Keratinocyte (primary cell): ENCODE data around the gene BRD3OS. TPM values are rescaled to one million over a fixed set of nuclear protein-coding genes. Genes with fewer than 3 reads are reported as not detected.
"Not testable (repeated sequence)": the region's sequence is repeated elsewhere in the genome, so short reads cannot be mapped to it uniquely, and the experiment has no call there.

Experiments used
- DNase-seq: peaks from one replicate; pipeline ENCODE4 v3.0.0-alpha.2; 2011; ENCODE audit warnings: low read depth, missing footprints, low spot score
- FAIRE-seq: peaks from 2 replicates; lab custom pipeline; 2011; peaks lifted over from hg19 to GRCh38; lab: Jason Lieb, UNC
- H2AFZ ChIP-seq: 2 replicates; pipeline ENCODE4 v1.6.0; 2012; ENCODE audit warnings: low read length, control low read depth, inconsistent platforms; ENCODE audit not compliant: control insufficient read depth
- H3K27ac ChIP-seq: 2 replicates; pipeline ENCODE4 v1.5.1; 2011; ENCODE audit warnings: low read length; ENCODE audit not compliant: control insufficient read depth, insufficient read depth
- H3K27me3 ChIP-seq: 3 replicates; pipeline ENCODE4 v1.6.0; 2011; ENCODE audit warnings: low read length; ENCODE audit not compliant: control insufficient read depth, insufficient read depth; ENCODE audit errors: extremely low read depth
- H3K36me3 ChIP-seq, 2 experiments: 2 replicates in 1 of 2; 3 replicates in 1 of 2; pipeline ENCODE4 v1.5.1; 2011; ENCODE audit warnings: low read length in 2 of 2, mild to moderate bottlenecking in 1 of 2; ENCODE audit not compliant: control insufficient read depth in 2 of 2, insufficient read depth in 2 of 2; ENCODE audit errors: extremely low read depth in 1 of 2
- H3K4me1 ChIP-seq: 3 replicates; pipeline ENCODE4 v1.5.1; 2011; ENCODE audit warnings: low read length; ENCODE audit not compliant: control insufficient read depth, insufficient read depth; ENCODE audit errors: extremely low read depth
- H3K4me2 ChIP-seq: 3 replicates; pipeline ENCODE4 v1.6.0; 2011; ENCODE audit warnings: low read depth, low read length; ENCODE audit not compliant: control insufficient read depth, insufficient read depth; ENCODE audit errors: extremely low read depth
- H3K4me3 ChIP-seq, 3 experiments: fragments of 200-600 bp in 1 of 3; sonication (generic) in 1 of 3; 2 replicates in 2 of 3; 3 replicates in 1 of 3; pipeline ENCODE4 v1.5.1; 2011 to 2016; ENCODE audit warnings: low read length in 3 of 3, mild to moderate bottlenecking in 3 of 3, control low read depth in 2 of 3, inconsistent platforms in 1 of 3, low read depth in 1 of 3, mixed read lengths in 1 of 3, mixed run types in 1 of 3, moderate library complexity in 1 of 3; ENCODE audit not compliant: control insufficient read depth in 2 of 3, insufficient read depth in 2 of 3; ENCODE audit errors: extremely low read depth in 1 of 3
- H3K79me2 ChIP-seq: 2 replicates; pipeline ENCODE4 v1.6.0; 2012; ENCODE audit warnings: low read length; ENCODE audit not compliant: control insufficient read depth, insufficient read depth
- H3K9ac ChIP-seq: 3 replicates; pipeline ENCODE4 v1.6.0; 2011; ENCODE audit warnings: low read length; ENCODE audit not compliant: control insufficient read depth, insufficient read depth; ENCODE audit errors: extremely low read depth
- H3K9me1 ChIP-seq: 3 replicates; pipeline ENCODE4 v1.6.0; 2011; ENCODE audit warnings: low read length; ENCODE audit not compliant: control insufficient read depth, insufficient read depth; ENCODE audit errors: extremely low read depth
- H3K9me3 ChIP-seq: 2 replicates; pipeline ENCODE4 v1.5.1; 2012; ENCODE audit warnings: low read depth, low read length; ENCODE audit not compliant: control insufficient read depth
- H4K20me1 ChIP-seq: 3 replicates; pipeline ENCODE4 v1.6.0; 2011; ENCODE audit warnings: low read length; ENCODE audit not compliant: control insufficient read depth, insufficient read depth; ENCODE audit errors: extremely low read depth
- EZH2 ChIP-seq: IDR thresholded peaks from one replicate; pipeline ENCODE4 v1.6.1; 2012; ENCODE audit warnings: inconsistent platforms, mild to moderate bottlenecking, low read length, moderate library complexity
- dilution Hi-C: fragments of 300-500 bp; cut with MboI; formaldehyde crosslinking; loops from one replicate; pipeline ENCODE4 v1.7.0; 2020; ENCODE audit warnings: low sequenced_read_pairs; ENCODE audit not compliant: extremely low pct_ligation_motif_present
- polyA plus RNA-seq, 5 experiments: library from polyadenylated mRNA; depleted of rRNA in 3 of 5; stranded (reverse) in 3 of 5; stranded (forward) in 1 of 5; unstranded in 1 of 5; fragments of >200 nt; gene quantifications; 1 replicate in 1 of 5; 2 replicates in 3 of 5; 3 replicates in 1 of 5; pipeline versions ENCODE4 v1.2.1 to v1.2.3, GENCODE V29; 2011 to 2012; ENCODE audit warnings: missing spikeins in 2 of 5, low read depth in 1 of 5, low replicate concordance in 1 of 5
- TF ChIP-seq, protein P1 (sequence below), 3 experiments: IDR thresholded peaks in 1 of 3; conservative IDR thresholded peaks in 1 of 3; optimal IDR thresholded peaks in 1 of 3; 2 replicates in 2 of 3; 3 replicates in 1 of 3; pipeline versions ENCODE3 to v1.5.1; 2011; ENCODE audit warnings: low read length in 3 of 3, mild to moderate bottlenecking in 3 of 3, moderate library complexity in 2 of 3, control low read depth in 1 of 3, inconsistent platforms in 1 of 3; ENCODE audit not compliant: insufficient read depth in 2 of 3; ENCODE audit errors: extremely low read depth in 1 of 3

Gene BRD3OS
- polyA plus RNA-seq, 1 donor (not counting 4 experiments of a cell fraction or from before 2014, with no cell fraction given): 8.5 TPM

GRCh38 chr9:134073500-134073899, 48.2 kb downstream of the BRD3OS start:
- no peaks in the 10 kb centered on the region for H4K20me1 ChIP-seq
- no peaks in the 10 kb centered on the region for H3K36me3 ChIP-seq
- TF ChIP-seq, protein P1, sequence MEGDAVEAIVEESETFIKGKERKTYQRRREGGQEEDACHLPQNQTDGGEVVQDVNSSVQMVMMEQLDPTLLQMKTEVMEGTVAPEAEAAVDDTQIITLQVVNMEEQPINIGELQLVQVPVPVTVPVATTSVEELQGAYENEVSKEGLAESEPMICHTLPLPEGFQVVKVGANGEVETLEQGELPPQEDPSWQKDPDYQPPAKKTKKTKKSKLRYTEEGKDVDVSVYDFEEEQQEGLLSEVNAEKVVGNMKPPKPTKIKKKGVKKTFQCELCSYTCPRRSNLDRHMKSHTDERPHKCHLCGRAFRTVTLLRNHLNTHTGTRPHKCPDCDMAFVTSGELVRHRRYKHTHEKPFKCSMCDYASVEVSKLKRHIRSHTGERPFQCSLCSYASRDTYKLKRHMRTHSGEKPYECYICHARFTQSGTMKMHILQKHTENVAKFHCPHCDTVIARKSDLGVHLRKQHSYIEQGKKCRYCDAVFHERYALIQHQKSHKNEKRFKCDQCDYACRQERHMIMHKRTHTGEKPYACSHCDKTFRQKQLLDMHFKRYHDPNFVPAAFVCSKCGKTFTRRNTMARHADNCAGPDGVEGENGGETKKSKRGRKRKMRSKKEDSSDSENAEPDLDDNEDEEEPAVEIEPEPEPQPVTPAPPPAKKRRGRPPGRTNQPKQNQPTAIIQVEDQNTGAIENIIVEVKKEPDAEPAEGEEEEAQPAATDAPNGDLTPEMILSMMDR (optimal IDR thresholded peaks at IDR 0.05 in 1 of 3, IDR thresholded peaks at IDR 0.05 in 1 of 3, conservative IDR thresholded peaks at IDR 0.05 in 1 of 3; ENCODE audit: extremely low read depth in 1 of 3, insufficient read depth in 2 of 3, low read length in 3 of 3): no peak
- no peak for TF ChIP-seq EZH2
- H3K4me3 ChIP-seq: no peak overlapping the region
- peaks cover 2% of the 10 kb centered on the region for H3K9me3 ChIP-seq
- H3K27ac ChIP-seq: no peak overlapping the region
- peaks cover 22% of the 10 kb centered on the region for H3K27me3 ChIP-seq
- dilution Hi-C loops: no loop called here
- H3K9ac ChIP-seq: no peak overlapping the region
- no peaks in the 10 kb centered on the region for H3K79me2 ChIP-seq
- H3K4me2 ChIP-seq: no peak overlapping the region
- H3K9me1 ChIP-seq: no peaks in the 10 kb centered on the region
- FAIRE-seq (no peak), DNase-seq (no peak)
- peaks cover 7% of the 10 kb centered on the region for H3K4me1 ChIP-seq
- H2AFZ ChIP-seq: no peak overlapping the region

DNA sequence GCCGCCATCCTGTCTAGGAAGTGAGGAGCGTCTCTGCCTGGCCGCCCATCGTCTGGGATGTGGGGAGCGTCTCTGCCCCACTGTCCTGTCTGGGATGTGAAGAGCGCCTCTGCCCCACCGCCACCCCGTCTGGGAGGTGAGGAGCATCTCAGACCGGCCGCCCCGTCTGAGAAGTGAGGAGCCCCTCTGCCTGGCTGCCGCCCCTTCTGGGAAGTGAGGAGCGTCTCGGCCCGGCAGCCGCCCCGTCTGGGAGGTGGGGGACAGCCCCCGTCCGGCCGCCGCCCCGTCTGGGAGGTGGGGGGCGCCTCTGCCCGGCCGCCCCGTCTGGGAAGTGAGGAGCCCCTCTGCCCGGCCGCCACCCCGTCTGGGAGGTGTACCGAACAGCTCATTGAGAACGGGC, 50.4 kb downstream of the BRD3OS start:
- H3K79me2 ChIP-seq, H3K9ac ChIP-seq, H3K9me1 ChIP-seq, H3K9me3 ChIP-seq, DNase-seq, H4K20me1 ChIP-seq, H3K4me2 ChIP-seq, H3K27ac ChIP-seq, H3K27me3 ChIP-seq, dilution Hi-C loops, H3K4me1 ChIP-seq, H3K4me3 ChIP-seq, H3K36me3 ChIP-seq, H2AFZ ChIP-seq, FAIRE-seq: not testable (repeated sequence)

- dilution Hi-C loops: no loop called here
- no peak for FAIRE-seq
Measured at GRCh38 chr9:134076644-134077043, 51.4 kb downstream of the BRD3OS start.

More at GRCh38 chr9:134076644-134077043, 51.4 kb downstream of the BRD3OS start:
- Histone ChIP-seq H3K9me1 (no peaks in the 10 kb centered on the region), H3K36me3 (no peaks in the 10 kb centered on the region), H3K79me2 (no peaks in the 10 kb centered on the region), H3K9me3 (peaks cover 2% of the 10 kb centered on the region), H3K9ac (no peak overlapping the region), H3K4me3 (no peak overlapping the region), H3K27ac (no peak overlapping the region), H3K27me3 (no peaks in the 10 kb centered on the region), H3K4me2 (no peak overlapping the region), H4K20me1 (no peaks in the 10 kb centered on the region), H3K4me1 (no peaks in the 10 kb centered on the region), H2AFZ (no peak overlapping the region)
- TF ChIP-seq, protein P1 (optimal IDR thresholded peaks at IDR 0.05 in 1 of 3, IDR thresholded peaks at IDR 0.05 in 1 of 3, conservative IDR thresholded peaks at IDR 0.05 in 1 of 3; ENCODE audit: extremely low read depth in 1 of 3, insufficient read depth in 2 of 3, low read length in 3 of 3): no peak
- TF ChIP-seq EZH2: no peak
- no peak for DNase-seq
